Amniotic stem cell (primary cell): Measurements from ENCODE around the gene CLIC6.
A peak's percentile ranks its signal among the peaks of the same experiment; 100 is the strongest.

Experiments used
- DNase-seq: peaks from one replicate; lab custom pipeline; 2025; lab: John Stamatoyannopoulos, UW

CLIC6 gene

GRCh38 chr21:34728479-34728878, 59.7 kb downstream of the CLIC6 start:
- DNase-seq = no peak

- DNase-seq = no peak
Observed at GRCh38 chr21:34730194-34730593, 61.4 kb downstream of the CLIC6 start.

- DNase-seq = no peak
Observed at GRCh38 chr21:34730756-34731445, 62.1 kb downstream of the CLIC6 start.

- DNase-seq = no peak
Observed at GRCh38 chr21:34732388-34732821, 63.6 kb downstream of the CLIC6 start.

DNA sequence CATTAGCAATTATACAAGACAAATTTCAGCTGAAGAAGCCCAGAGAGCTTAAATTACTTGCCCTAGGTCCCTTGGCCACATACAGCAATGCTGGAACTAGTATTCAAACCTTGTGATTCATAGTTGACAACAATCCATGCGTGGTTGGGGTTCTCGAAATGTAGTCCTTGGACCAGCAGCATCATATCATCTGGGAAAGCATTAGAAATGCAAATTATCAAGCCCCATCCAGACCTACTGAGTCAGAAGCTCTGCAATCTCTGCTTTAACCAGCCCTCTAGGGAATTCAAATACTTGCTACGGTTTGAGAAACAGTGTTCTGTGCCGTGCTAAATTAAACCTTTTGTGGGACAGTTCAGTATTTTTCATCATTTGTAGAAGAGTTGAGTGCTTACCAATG, 65.1 kb downstream of the CLIC6 start:
- DNase-seq = no peak

DNA sequence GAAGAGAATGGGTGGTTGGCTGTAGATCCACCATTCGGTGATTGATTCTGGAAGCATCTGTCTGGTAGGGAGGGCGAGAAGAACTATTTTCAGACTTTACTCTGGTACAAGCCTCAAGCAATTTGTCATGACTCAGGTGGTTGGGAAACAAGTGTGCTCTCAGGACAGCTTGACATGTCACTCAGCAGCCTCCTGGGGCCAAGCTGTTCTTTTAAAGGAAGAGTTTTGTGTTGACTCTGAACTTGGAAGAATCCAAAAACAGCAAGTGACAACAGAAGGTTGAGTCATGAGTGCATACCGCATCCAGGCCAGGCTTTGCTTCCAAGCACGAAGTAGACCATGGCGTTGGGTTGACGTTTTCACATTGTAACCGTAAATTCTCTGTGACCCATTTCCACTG, 65.9 kb downstream of the CLIC6 start:
- no peak for DNase-seq

DNA sequence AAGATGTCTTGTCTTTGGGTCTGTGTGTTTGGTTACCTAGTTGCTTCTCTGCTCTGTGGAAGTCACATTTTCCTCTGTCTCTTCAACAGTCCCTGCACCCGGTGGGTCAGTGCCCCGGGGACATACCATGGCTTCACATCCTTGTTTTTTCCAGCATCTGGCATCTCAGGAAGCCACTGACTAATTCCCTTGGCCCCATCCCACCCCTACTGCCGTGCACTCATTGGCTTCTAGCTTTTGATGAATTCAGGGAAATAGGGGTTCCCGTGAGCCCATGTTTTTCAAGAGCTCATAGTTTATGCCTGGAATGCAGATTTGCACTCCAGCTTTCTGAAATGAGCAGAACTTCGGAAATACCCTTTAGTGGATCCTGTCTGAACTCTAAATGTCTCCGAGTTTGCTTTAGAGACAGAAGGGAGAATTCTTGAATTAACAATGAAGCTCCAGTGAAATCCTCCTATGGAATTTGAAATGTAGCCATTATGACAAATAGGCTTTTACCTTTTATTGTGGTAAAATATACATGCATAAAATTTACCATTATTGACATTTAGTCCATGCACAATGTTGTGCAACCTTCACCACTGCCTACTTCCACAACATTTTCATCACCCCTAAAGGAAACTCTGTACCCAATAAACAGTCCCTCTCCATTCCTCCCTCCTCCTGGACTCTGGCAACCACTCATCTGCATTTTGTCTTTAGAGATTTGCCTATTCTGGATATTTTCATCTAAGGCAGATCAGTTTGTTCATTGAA, 67.5 kb downstream of the CLIC6 start:
- peak; percentile 45 for DNase-seq

- no peak for DNase-seq
Observed at GRCh38 chr21:34737115-34737514, 68.3 kb downstream of the CLIC6 start.

GRCh38 chr21:34740198-34740597, 71.4 kb downstream of the CLIC6 start:
- DNase-seq = no peak

DNA sequence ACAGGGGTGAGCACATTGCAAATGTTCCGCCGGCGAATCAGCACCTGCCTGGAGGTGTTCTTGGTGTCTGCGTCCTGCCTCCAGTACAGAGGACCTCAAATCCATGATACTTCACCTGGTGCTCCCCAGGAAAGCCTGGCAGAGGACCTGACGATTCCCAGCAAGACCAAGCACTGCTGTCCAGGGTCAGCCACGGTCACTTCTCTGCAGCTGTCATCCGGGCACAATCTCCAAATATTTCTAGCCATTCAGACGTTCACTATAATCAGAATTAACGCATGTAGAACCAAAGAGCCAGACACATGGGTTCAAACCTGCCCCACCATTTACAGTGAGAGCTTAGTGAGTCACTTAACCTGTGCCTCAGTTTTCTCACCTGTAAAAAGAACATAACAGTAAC, 74.5 kb downstream of the CLIC6 start:
- no peak for DNase-seq

GRCh38 chr21:34743831-34744230, 75.0 kb downstream of the CLIC6 start:
- peak; percentile 15 for DNase-seq

GRCh38 chr21:34744801-34745200, 76.0 kb downstream of the CLIC6 start:
- DNase-seq = no peak

DNA sequence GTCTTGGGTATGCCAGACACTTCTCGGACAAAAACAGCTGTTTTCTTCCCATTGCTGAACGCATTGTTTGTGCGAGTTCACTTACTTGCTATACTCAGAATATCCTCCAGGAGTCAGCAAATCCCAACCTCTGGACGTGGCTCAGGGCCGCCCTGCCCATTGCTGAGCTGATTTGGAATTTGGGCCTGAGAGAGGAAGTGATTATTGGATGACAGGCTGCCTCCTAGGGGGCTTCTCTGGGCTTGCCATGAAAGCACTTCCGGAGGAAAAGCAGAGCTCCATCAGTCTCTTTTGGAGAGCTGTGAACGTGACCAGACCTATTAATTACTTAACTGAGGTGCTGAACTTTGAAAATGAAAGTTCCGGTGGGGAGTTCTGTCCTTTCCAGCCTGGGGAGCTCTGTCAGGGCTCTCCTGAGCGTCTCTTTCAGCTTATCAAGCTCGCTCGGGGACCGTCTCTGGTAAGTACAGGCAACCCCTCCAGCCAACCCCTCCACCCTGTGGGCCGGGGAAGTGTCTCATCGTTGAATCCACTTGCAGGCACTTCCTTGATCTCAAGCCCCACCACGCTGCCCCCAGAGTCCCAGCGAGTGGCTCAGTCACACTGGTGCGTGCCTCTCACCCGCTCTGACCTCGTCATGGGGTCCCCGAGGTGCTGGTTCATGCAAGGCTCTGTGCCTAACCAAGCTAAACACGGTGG, 76.9 kb downstream of the CLIC6 start:
- DNase-seq = peak; percentile 70

- no peak for DNase-seq
Observed at GRCh38 chr21:34748862-34749261, 80.1 kb downstream of the CLIC6 start.

GRCh38 chr21:34754690-34755647, 86.2 kb downstream of the CLIC6 start:
- no peak for DNase-seq

- DNase-seq = no peak
Observed at GRCh38 chr21:34761758-34762330, 93.0 kb downstream of the CLIC6 start.

DNA sequence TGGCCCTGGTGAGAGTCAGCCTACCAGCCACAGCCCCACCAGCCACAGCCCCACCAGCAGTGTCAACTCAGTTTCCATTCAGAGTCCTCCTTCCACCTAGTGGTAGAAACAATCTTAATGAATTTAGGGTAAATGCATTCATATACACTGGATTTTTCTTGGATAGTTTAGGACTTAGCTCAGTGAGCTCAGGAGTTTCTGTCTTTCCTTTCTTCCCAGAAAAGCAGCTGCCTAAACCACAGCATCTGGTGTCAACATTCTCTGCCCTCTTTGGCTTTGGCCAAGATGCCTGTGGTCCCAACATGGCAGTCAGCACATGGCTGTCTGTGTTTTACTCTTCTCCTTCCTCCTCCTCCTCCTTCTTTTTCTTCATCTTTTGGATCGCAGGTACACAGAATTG, 94.0 kb downstream of the CLIC6 start:
- no peak for DNase-seq

- DNase-seq = no peak
Observed at GRCh38 chr21:34764715-34765284, 96.0 kb downstream of the CLIC6 start.

GRCh38 chr21:34765619-34766018, 96.8 kb downstream of the CLIC6 start:
- no peak for DNase-seq

GRCh38 chr21:34766862-34767261, 98.1 kb downstream of the CLIC6 start:
- no peak for DNase-seq
